ENCODE results near the gene GABPA. TPM values are rescaled to one million over a fixed set of nuclear protein-coding genes. Genes with fewer than 3 reads are reported as not detected.

The GABPA gene
- total and polyA plus RNA-seq, 4 donors, result 5.4 to 19.4 (median 11.5) TPM

DNA sequence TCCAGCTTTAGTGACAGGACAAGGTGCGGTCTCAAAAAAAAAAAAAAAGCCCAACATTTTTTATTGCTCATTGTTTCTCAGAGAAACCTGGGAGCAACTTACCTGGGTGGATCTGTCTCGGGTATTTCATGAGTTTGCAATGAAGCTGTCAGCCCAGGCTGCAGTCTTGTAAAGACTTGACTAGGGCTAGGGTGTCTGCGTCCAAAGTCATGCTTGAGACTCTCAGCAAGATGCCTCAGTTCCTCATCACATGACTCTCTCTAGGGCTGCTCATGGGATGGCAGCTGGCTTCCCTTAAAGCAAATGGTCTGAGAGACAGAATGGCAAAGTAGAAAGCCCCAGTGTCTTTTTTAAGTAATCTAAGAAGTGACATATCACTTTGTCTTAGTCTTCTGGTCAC, 8.1 kb downstream of the GABPA start:
- Histone ChIP-seq H3K4me1 (ENCODE audit: control insufficient read depth in 4 of 4, insufficient read depth in 4 of 4, low read length in 3 of 4) (no peaks in the 10 kb centered on the region), H3K9me3 (ENCODE audit: control insufficient read depth in 4 of 4, low read length in 3 of 4) (no peaks in the 10 kb centered on the region), H3K36me3 (ENCODE audit: control insufficient read depth in 4 of 4, insufficient read depth in 3 of 4, low read depth in 1 of 4, low read length in 3 of 4) (peaks cover 0 to 7% (median 4%) of the 10 kb centered on the region in 4 donors), H3K9ac (ENCODE audit: low read depth in 1 of 2, low read length in 2 of 2) (no peak overlapping the region), H3K27ac (ENCODE audit: low read depth in 1 of 2, low read length in 2 of 2) (no peak overlapping the region), H3K27me3 (ENCODE audit: control insufficient read depth in 4 of 4, insufficient read depth in 4 of 4, low read length in 3 of 4) (no peaks in the 10 kb centered on the region), H3K4me3 (ENCODE audit: low read depth in 1 of 3, low read length in 3 of 3) (no peak overlapping the region)
- 93% methylated on average over 3 of the region's 3 CpGs for WGBS
- TF ChIP-seq RXRA (IDR thresholded peaks at IDR 0.05) (no peak), HNF4G (IDR thresholded peaks at IDR 0.05) (no peak), SP1 (IDR thresholded peaks at IDR 0.05) (no peak), RAD21 (IDR thresholded peaks at IDR 0.05) (no peak)
- TF ChIP-seq, protein P1, sequence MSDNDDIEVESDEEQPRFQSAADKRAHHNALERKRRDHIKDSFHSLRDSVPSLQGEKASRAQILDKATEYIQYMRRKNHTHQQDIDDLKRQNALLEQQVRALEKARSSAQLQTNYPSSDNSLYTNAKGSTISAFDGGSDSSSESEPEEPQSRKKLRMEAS (IDR thresholded peaks at IDR 0.05), result no peak
- no peak for DNase-seq (ENCODE audit: low spot score)

DNA sequence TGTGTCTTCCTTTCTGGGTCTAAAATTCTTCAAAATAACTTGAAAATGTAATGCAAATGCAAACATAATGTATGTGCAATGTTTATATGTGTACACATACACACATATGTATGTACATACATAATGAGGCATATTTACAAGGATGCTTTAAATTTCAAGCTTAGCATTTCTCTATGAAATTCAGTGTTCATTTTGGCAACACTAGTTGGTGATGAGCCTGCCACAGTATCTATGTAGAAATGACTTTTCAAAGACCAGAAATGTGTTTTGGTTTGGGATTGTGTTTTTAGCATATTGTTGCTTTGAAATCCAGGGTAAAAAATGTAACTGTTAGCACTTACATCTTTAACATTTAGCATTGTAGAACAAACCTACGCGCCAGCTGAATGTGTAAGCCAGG, 10.1 kb downstream of the GABPA start:
- Histone ChIP-seq H3K9me3 (ENCODE audit: control insufficient read depth in 4 of 4, low read length in 3 of 4) (no peaks in the 10 kb centered on the region), H3K9ac (ENCODE audit: low read depth in 1 of 2, low read length in 2 of 2) (no peak overlapping the region), H3K27ac (ENCODE audit: low read depth in 1 of 2, low read length in 2 of 2) (no peak overlapping the region), H3K27me3 (ENCODE audit: control insufficient read depth in 4 of 4, insufficient read depth in 4 of 4, low read length in 3 of 4) (no peaks in the 10 kb centered on the region), H3K4me1 (ENCODE audit: control insufficient read depth in 4 of 4, insufficient read depth in 4 of 4, low read length in 3 of 4) (no peaks in the 10 kb centered on the region), H3K4me3 (ENCODE audit: low read depth in 1 of 3, low read length in 3 of 3) (no peak overlapping the region), H3K36me3 (ENCODE audit: control insufficient read depth in 4 of 4, insufficient read depth in 3 of 4, low read depth in 1 of 4, low read length in 3 of 4) (peaks cover 0 to 18% (median 9%) of the 10 kb centered on the region in 4 donors)
- WGBS, result 98% methylated on average over 2 of the region's 2 CpGs
- DNase-seq (ENCODE audit: low spot score), result no peak
- TF ChIP-seq, protein P2, sequence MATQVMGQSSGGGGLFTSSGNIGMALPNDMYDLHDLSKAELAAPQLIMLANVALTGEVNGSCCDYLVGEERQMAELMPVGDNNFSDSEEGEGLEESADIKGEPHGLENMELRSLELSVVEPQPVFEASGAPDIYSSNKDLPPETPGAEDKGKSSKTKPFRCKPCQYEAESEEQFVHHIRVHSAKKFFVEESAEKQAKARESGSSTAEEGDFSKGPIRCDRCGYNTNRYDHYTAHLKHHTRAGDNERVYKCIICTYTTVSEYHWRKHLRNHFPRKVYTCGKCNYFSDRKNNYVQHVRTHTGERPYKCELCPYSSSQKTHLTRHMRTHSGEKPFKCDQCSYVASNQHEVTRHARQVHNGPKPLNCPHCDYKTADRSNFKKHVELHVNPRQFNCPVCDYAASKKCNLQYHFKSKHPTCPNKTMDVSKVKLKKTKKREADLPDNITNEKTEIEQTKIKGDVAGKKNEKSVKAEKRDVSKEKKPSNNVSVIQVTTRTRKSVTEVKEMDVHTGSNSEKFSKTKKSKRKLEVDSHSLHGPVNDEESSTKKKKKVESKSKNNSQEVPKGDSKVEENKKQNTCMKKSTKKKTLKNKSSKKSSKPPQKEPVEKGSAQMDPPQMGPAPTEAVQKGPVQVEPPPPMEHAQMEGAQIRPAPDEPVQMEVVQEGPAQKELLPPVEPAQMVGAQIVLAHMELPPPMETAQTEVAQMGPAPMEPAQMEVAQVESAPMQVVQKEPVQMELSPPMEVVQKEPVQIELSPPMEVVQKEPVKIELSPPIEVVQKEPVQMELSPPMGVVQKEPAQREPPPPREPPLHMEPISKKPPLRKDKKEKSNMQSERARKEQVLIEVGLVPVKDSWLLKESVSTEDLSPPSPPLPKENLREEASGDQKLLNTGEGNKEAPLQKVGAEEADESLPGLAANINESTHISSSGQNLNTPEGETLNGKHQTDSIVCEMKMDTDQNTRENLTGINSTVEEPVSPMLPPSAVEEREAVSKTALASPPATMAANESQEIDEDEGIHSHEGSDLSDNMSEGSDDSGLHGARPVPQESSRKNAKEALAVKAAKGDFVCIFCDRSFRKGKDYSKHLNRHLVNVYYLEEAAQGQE (IDR thresholded peaks at IDR 0.05), result no peak
- no peak for TF ChIP-seq GABPA (IDR thresholded peaks at IDR 0.05 in 1 of 2, conservative IDR thresholded peaks at IDR 0.05 in 1 of 2)
- no peak for TF ChIP-seq HNF4G (IDR thresholded peaks at IDR 0.05)
- TF ChIP-seq SP1 (IDR thresholded peaks at IDR 0.05), result no peak
- TF ChIP-seq, protein P3, sequence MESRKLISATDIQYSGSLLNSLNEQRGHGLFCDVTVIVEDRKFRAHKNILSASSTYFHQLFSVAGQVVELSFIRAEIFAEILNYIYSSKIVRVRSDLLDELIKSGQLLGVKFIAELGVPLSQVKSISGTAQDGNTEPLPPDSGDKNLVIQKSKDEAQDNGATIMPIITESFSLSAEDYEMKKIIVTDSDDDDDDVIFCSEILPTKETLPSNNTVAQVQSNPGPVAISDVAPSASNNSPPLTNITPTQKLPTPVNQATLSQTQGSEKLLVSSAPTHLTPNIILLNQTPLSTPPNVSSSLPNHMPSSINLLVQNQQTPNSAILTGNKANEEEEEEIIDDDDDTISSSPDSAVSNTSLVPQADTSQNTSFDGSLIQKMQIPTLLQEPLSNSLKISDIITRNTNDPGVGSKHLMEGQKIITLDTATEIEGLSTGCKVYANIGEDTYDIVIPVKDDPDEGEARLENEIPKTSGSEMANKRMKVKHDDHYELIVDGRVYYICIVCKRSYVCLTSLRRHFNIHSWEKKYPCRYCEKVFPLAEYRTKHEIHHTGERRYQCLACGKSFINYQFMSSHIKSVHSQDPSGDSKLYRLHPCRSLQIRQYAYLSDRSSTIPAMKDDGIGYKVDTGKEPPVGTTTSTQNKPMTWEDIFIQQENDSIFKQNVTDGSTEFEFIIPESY (IDR thresholded peaks at IDR 0.05), result no peak
- TF ChIP-seq, protein P4, sequence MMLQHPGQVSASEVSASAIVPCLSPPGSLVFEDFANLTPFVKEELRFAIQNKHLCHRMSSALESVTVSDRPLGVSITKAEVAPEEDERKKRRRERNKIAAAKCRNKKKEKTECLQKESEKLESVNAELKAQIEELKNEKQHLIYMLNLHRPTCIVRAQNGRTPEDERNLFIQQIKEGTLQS (IDR thresholded peaks at IDR 0.05), result no peak
- TF ChIP-seq RAD21 (IDR thresholded peaks at IDR 0.05), result no peak
- TF ChIP-seq RXRA (IDR thresholded peaks at IDR 0.05), result no peak

DNA sequence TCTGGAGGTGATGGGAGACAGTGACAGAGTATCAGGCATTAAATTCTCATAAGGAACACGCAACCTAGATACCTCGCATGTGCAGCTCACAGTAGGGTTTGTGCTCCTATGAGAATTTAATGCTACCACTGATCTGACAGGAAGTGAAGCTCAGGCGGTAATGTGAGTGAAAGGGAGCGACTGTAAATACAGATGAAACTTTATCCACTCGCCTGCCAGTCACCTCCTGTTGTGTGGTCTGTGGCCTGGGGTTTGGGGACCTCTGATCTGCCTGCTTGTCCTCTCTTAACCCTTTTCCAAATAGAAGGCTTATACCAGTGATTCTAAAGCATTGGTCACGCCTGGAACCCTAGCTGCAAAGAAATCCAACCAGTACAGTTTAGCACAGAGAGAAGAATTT, 15.3 kb downstream of the GABPA start:
- no peak overlapping the region for H3K4me3 ChIP-seq (ENCODE audit: low read depth in 1 of 3, low read length in 3 of 3)
- DNase-seq (ENCODE audit: low spot score), result no peak
- 93% methylated on average over 6 of the region's 6 CpGs for WGBS
- H3K9ac ChIP-seq (ENCODE audit: low read depth in 1 of 2, low read length in 2 of 2), result no peak overlapping the region
- H3K27ac ChIP-seq (ENCODE audit: low read depth in 1 of 2, low read length in 2 of 2), result no peak overlapping the region
- H3K4me1 ChIP-seq (ENCODE audit: control insufficient read depth in 4 of 4, insufficient read depth in 4 of 4, low read length in 3 of 4), result no peaks in the 10 kb centered on the region
- H3K9me3 ChIP-seq (ENCODE audit: control insufficient read depth in 4 of 4, low read length in 3 of 4), result no peaks in the 10 kb centered on the region
- TF ChIP-seq SP1 (IDR thresholded peaks at IDR 0.05) (no peak), NR2F2 (IDR thresholded peaks at IDR 0.05) (no peak), RAD21 (IDR thresholded peaks at IDR 0.05) (no peak), GABPA (IDR thresholded peaks at IDR 0.05 in 1 of 2, conservative IDR thresholded peaks at IDR 0.05 in 1 of 2) (no peak), TAF1 (conservative IDR thresholded peaks at IDR 0.05) (no peak)
- no peaks in the 10 kb centered on the region for H3K27me3 ChIP-seq (ENCODE audit: control insufficient read depth in 4 of 4, insufficient read depth in 4 of 4, low read length in 3 of 4)
- peaks cover 0 to 33% (median 21%) of the 10 kb centered on the region in 4 donors for H3K36me3 ChIP-seq (ENCODE audit: control insufficient read depth in 4 of 4, insufficient read depth in 3 of 4, low read depth in 1 of 4, low read length in 3 of 4)

Measured in liver (tissue), 9 donors.